Neural progenitor cell (in vitro differentiated cells): ENCODE measurements around the gene NATD1. TPM values are rescaled to one million over a fixed set of nuclear protein-coding genes. Genes with fewer than 3 reads are reported as not detected.

Source experiments
- DNase-seq: peaks from one replicate; pipeline ENCODE4 v3.0.0-alpha.2; 2016; ENCODE audit warnings: low spot score
- H2AFZ ChIP-seq: fragments of 200-600 bp; sonication (generic); replicated peaks from 2 replicates; pipeline ENCODE4 v1.6.1; 2016; ENCODE audit warnings: antibody characterized with exemption
- H3F3A ChIP-seq: fragments of 200-600 bp; sonication (generic); 2 replicates; pipeline ENCODE4 v1.6.1; 2016; ENCODE audit warnings: antibody characterized with exemption, low read depth
- H3K27ac ChIP-seq: fragments of 200-600 bp; sonication (generic); 2 replicates; pipeline ENCODE4 v1.5.1; 2016; ENCODE audit warnings: mild to moderate bottlenecking
- H3K27me3 ChIP-seq: fragments of 200-600 bp; sonication (generic); 2 replicates; pipeline ENCODE4 v1.6.1; 2016; ENCODE audit warnings: mild to moderate bottlenecking, moderate library complexity
- H3K36me3 ChIP-seq: fragments of 200-600 bp; sonication (generic); 2 replicates; pipeline ENCODE4 v1.5.1; 2016
- H3K4me1 ChIP-seq: fragments of 200-600 bp; sonication (generic); 2 replicates; pipeline ENCODE4 v1.6.1; 2016; ENCODE audit warnings: mixed run types
- H3K4me2 ChIP-seq: fragments of 200-600 bp; sonication (generic); 2 replicates; pipeline ENCODE4 v1.6.1; 2016
- H3K4me3 ChIP-seq: fragments of 200-600 bp; sonication (generic); 2 replicates; pipeline ENCODE4 v1.5.1; 2016
- H3K79me2 ChIP-seq: fragments of 200-600 bp; sonication (generic); 2 replicates; pipeline ENCODE4 v1.6.1; 2016; ENCODE audit warnings: low read depth
- H3K9ac ChIP-seq: fragments of 200-600 bp; sonication (generic); 2 replicates; pipeline ENCODE4 v1.6.1; 2016
- H3K9me3 ChIP-seq: fragments of 200-600 bp; sonication (generic); 2 replicates; pipeline ENCODE4 v1.5.1; 2016; ENCODE audit warnings: low read depth
- H4K20me1 ChIP-seq: fragments of 200-600 bp; sonication (generic); 2 replicates; pipeline ENCODE4 v1.6.1; 2016; ENCODE audit warnings: low read depth
- H3K27ac Mint-ChIP-seq: 3 replicates; pipeline ENCODE4 v1.8.0; 2021; ENCODE audit warnings: mixed read lengths
- H3K27me3 Mint-ChIP-seq: 2 replicates; pipeline ENCODE4 v1.8.0; 2022; ENCODE audit warnings: low read depth, mild to moderate bottlenecking, inconsistent platforms, moderate library complexity, mixed read lengths; ENCODE audit not compliant: insufficient read depth
- H3K36me3 Mint-ChIP-seq: 3 replicates; pipeline ENCODE4 v1.8.0; 2021; ENCODE audit warnings: mixed read lengths
- H3K4me1 Mint-ChIP-seq: 3 replicates; pipeline ENCODE4 v1.8.0; 2021; ENCODE audit warnings: mixed read lengths
- H3K4me3 Mint-ChIP-seq: 3 replicates; pipeline ENCODE4 v1.8.0; 2021; ENCODE audit warnings: mild to moderate bottlenecking, moderate library complexity, mixed read lengths
- H3K9me3 Mint-ChIP-seq: 3 replicates; pipeline ENCODE4 v1.8.0; 2020; ENCODE audit warnings: mixed read lengths
- EZH2 ChIP-seq: fragments of 200-600 bp; sonication (generic); IDR thresholded peaks from 2 replicates; pipeline ENCODE4 v1.6.1; 2017; ENCODE audit warnings: antibody characterized with exemption, mild to moderate bottlenecking, moderate library complexity
- EZH2phosphoT487 ChIP-seq: fragments of 200-600 bp; sonication (generic); IDR thresholded peaks from 2 replicates; pipeline ENCODE4 v1.6.1; 2017; ENCODE audit warnings: antibody characterized with exemption
- total RNA-seq: library from RNA; depleted of rRNA; stranded (reverse); fragments of >200 nt; gene quantifications from 2 replicates; pipeline ENCODE4 v1.2.3, GENCODE V29; 2015; ENCODE audit warnings: low replicate concordance
- TF ChIP-seq, protein P1 (sequence below): fragments of 200-600 bp; sonication (generic); IDR thresholded peaks from 2 replicates; pipeline ENCODE4 v1.5.1; 2017; ENCODE audit warnings: antibody characterized with exemption, mild to moderate bottlenecking

NATD1 gene
- total RNA-seq, 1 donor from 2014 or later, result 4.3 TPM

DNA sequence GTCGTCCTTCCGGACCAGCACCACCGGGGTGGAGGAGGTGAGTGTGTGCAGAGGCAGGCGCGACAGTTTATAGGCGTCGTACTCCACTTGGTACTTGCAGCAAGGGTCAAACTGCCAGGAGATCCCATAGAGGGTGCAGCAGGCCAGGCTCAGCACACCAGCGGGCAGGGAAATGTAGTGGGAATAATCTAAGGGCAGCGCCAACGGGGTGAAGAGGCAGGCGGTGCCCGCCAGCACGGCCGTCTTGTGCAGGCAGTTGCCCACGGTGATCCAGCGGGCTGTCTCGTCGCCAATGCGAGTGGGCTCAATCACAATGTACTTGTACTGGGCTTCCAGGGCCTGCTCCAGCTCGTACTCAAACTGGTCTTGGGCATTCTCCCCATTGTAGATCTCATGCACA, 54.8 kb downstream of the NATD1 start:
- TF ChIP-seq EZH2, result no peak
- TF ChIP-seq EZH2phosphoT487, result no peak
- TF ChIP-seq, protein P1, sequence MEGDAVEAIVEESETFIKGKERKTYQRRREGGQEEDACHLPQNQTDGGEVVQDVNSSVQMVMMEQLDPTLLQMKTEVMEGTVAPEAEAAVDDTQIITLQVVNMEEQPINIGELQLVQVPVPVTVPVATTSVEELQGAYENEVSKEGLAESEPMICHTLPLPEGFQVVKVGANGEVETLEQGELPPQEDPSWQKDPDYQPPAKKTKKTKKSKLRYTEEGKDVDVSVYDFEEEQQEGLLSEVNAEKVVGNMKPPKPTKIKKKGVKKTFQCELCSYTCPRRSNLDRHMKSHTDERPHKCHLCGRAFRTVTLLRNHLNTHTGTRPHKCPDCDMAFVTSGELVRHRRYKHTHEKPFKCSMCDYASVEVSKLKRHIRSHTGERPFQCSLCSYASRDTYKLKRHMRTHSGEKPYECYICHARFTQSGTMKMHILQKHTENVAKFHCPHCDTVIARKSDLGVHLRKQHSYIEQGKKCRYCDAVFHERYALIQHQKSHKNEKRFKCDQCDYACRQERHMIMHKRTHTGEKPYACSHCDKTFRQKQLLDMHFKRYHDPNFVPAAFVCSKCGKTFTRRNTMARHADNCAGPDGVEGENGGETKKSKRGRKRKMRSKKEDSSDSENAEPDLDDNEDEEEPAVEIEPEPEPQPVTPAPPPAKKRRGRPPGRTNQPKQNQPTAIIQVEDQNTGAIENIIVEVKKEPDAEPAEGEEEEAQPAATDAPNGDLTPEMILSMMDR, result no peak
- H3K4me3 ChIP-seq, result no peak overlapping the region
- H4K20me1 ChIP-seq, result peaks cover 71% of the 10 kb centered on the region
- H3K9me3 ChIP-seq, result no peaks in the 10 kb centered on the region
- H3K9me3 Mint-ChIP-seq, result no peaks in the 10 kb centered on the region
- peaks cover 62% of the 10 kb centered on the region for H3K79me2 ChIP-seq
- no peak for DNase-seq
- H3K36me3 Mint-ChIP-seq, result peaks cover 28% of the 10 kb centered on the region
- no peaks in the 10 kb centered on the region for H3K27me3 ChIP-seq
- peaks cover 22% of the 10 kb centered on the region for H3K4me1 Mint-ChIP-seq
- H3K4me1 ChIP-seq, result peaks cover 21% of the 10 kb centered on the region
- no peak overlapping the region for H3K27ac ChIP-seq
- peak overlapping the region; percentile 5 for H3K4me3 Mint-ChIP-seq
- no peak overlapping the region for H2AFZ ChIP-seq
- no peak overlapping the region for H3K9ac ChIP-seq
- H3F3A ChIP-seq, result peaks cover 17% of the 10 kb centered on the region
- H3K27me3 Mint-ChIP-seq, result peaks cover 5% of the 10 kb centered on the region
- no peaks in the 10 kb centered on the region for H3K36me3 ChIP-seq
- H3K27ac Mint-ChIP-seq, result no peak overlapping the region
- H3K4me2 ChIP-seq, result no peak overlapping the region

DNA sequence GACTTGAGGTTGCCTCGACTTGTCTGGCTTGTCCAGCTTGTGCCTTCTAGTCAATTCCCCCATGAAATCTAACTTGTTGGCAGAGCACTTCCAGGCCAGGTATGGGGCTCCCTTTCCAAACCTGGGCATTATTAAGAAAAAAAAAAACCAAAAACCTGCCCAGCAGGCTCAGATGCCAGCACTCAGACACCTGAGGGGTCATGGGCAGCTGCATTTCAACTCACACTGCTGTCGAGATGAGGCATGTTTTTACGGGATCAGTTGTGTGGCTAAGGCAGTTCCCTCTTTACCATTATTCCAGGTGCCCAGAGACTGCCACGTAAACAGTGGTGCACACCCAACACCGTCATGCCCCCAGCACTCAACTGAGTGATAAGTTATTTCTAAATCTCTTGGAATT, 57.1 kb downstream of the NATD1 start:
- no peaks in the 10 kb centered on the region for H3K9me3 Mint-ChIP-seq
- Histone ChIP-seq H3K27ac (no peak overlapping the region), H3K27me3 (no peaks in the 10 kb centered on the region), H3K4me1 (peaks cover 17% of the 10 kb centered on the region), H3K79me2 (peaks cover 39% of the 10 kb centered on the region), H3K9me3 (no peaks in the 10 kb centered on the region), H3K4me3 (no peak overlapping the region), H3F3A (peaks cover 17% of the 10 kb centered on the region), H4K20me1 (peaks cover 48% of the 10 kb centered on the region), H3K36me3 (no peaks in the 10 kb centered on the region), H3K4me2 (no peak overlapping the region), H2AFZ (no peak overlapping the region), H3K9ac (no peak overlapping the region)
- no peak overlapping the region for H3K27ac Mint-ChIP-seq
- no peak overlapping the region for H3K4me3 Mint-ChIP-seq
- no peak for DNase-seq
- H3K36me3 Mint-ChIP-seq, result peaks cover 33% of the 10 kb centered on the region
- peaks cover 7% of the 10 kb centered on the region for H3K27me3 Mint-ChIP-seq
- peaks cover 20% of the 10 kb centered on the region for H3K4me1 Mint-ChIP-seq
- TF ChIP-seq EZH2, result no peak
- TF ChIP-seq EZH2phosphoT487, result no peak

DNA sequence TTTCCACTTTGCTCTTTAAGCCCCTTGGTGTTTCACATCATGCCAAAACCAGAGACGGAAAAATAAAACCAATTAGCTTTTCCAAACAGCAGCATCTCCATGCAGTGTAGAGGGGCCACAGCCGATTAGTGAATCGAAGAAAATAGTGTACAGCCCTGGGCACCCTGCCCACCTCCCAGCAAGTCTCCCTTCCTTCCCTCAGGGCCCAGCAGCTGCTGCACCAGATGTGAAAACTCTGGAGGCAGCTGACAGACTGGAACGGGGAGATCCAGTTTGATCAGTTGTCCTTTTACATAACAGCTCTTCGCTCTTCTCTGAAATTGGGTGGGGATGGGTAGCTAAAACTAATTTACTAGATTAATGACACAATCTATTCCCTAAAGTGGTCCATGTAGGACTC, 58.5 kb downstream of the NATD1 start:
- no peak for DNase-seq
- peaks cover 24% of the 10 kb centered on the region for H3K79me2 ChIP-seq
- Mint-ChIP-seq H3K36me3 (peaks cover 40% of the 10 kb centered on the region), H3K4me3 (no peak overlapping the region), H3K27ac (no peak overlapping the region), H3K9me3 (no peaks in the 10 kb centered on the region), H3K27me3 (peaks cover 7% of the 10 kb centered on the region), H3K4me1 (peaks cover 6% of the 10 kb centered on the region)
- no peak overlapping the region for H2AFZ ChIP-seq
- no peak overlapping the region for H3K4me3 ChIP-seq
- H3K4me2 ChIP-seq, result no peak overlapping the region
- peaks cover 34% of the 10 kb centered on the region for H4K20me1 ChIP-seq
- TF ChIP-seq EZH2phosphoT487, result no peak
- no peak overlapping the region for H3K9ac ChIP-seq
- no peaks in the 10 kb centered on the region for H3K27me3 ChIP-seq
- H3F3A ChIP-seq, result peaks cover 3% of the 10 kb centered on the region
- no peaks in the 10 kb centered on the region for H3K9me3 ChIP-seq
- no peak overlapping the region for H3K27ac ChIP-seq
- peaks cover 3% of the 10 kb centered on the region for H3K4me1 ChIP-seq
- no peaks in the 10 kb centered on the region for H3K36me3 ChIP-seq

DNA sequence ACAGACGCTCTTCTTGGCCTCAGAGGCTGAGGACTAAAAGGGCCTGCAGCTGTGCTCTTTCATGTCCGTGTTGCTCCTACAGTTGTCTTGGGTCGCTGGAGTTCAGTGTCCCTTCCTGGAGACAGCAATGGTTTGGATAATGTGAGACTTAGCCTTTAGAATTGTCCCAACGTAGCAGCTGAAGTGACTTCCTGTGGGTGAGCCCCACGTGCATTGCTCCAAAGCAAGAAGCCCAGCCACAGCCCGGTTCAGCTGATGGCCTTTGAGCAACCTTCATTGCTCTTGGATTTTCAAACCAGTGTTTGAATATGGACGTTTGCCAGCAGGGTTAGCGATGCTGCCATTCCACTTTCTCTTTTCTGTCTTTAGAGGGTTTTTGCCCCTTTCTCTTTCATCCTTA, 59.0 kb downstream of the NATD1 start:
- Histone ChIP-seq H3F3A (no peaks in the 10 kb centered on the region), H3K4me1 (no peaks in the 10 kb centered on the region), H3K4me2 (no peak overlapping the region), H4K20me1 (peaks cover 29% of the 10 kb centered on the region), H3K9me3 (no peaks in the 10 kb centered on the region), H3K36me3 (no peaks in the 10 kb centered on the region), H3K27ac (no peak overlapping the region), H3K4me3 (no peak overlapping the region), H2AFZ (no peak overlapping the region), H3K79me2 (peaks cover 20% of the 10 kb centered on the region), H3K9ac (no peak overlapping the region), H3K27me3 (no peaks in the 10 kb centered on the region)
- Mint-ChIP-seq H3K9me3 (no peaks in the 10 kb centered on the region), H3K27me3 (peaks cover 7% of the 10 kb centered on the region), H3K27ac (no peak overlapping the region), H3K4me3 (no peak overlapping the region), H3K36me3 (peaks cover 38% of the 10 kb centered on the region), H3K4me1 (peaks cover 2% of the 10 kb centered on the region)
- TF ChIP-seq EZH2phosphoT487 (no peak), EZH2 (no peak)
- TF ChIP-seq, protein P1, result no peak
- DNase-seq, result no peak
